Immature natural killer cell (primary cell): Measurements from ENCODE around the gene IQSEC2. TPM values are rescaled to one million over a fixed set of nuclear protein-coding genes. Genes with fewer than 3 reads are reported as not detected.
A peak's percentile ranks its signal among the peaks of the same experiment; 100 is the strongest.

Experiments
- DNase-seq, 3 donors: peaks; one replicate each; pipeline ENCODE4 v3.0.0; 2022; ENCODE audit warnings: mixed read lengths in 1 of 3
- H3K27ac Mint-ChIP-seq, 6 donors: one replicate each; pipeline ENCODE4 v1.8.0; 2020; ENCODE audit warnings: mixed read lengths in 6 of 6, mild to moderate bottlenecking in 5 of 6, inconsistent platforms in 4 of 6, moderate library complexity in 3 of 6
- H3K27me3 Mint-ChIP-seq, 3 donors: one replicate each; pipeline ENCODE4 v1.8.0; 2020 to 2021; ENCODE audit warnings: low read depth in 3 of 3, mild to moderate bottlenecking in 3 of 3, mixed read lengths in 3 of 3, moderate library complexity in 3 of 3, inconsistent platforms in 1 of 3
- H3K36me3 Mint-ChIP-seq, 3 donors: one replicate each; pipeline ENCODE4 v1.8.0; 2020; ENCODE audit warnings: mixed read lengths in 3 of 3, inconsistent platforms in 2 of 3, mild to moderate bottlenecking in 2 of 3
- H3K4me1 Mint-ChIP-seq, 2 donors: one replicate each; pipeline ENCODE4 v1.8.0; 2020; ENCODE audit warnings: inconsistent platforms in 2 of 2, mild to moderate bottlenecking in 2 of 2, mixed read lengths in 2 of 2, moderate library complexity in 1 of 2
- H3K4me3 Mint-ChIP-seq, 5 donors: one replicate each; pipeline ENCODE4 v1.8.0; 2020; ENCODE audit warnings: mild to moderate bottlenecking in 5 of 5, mixed read lengths in 5 of 5, inconsistent platforms in 3 of 5, moderate library complexity in 3 of 5
- H3K9me3 Mint-ChIP-seq, 6 donors: one replicate each; pipeline ENCODE4 v1.8.0; 2020; ENCODE audit warnings: mild to moderate bottlenecking in 6 of 6, mixed read lengths in 6 of 6, inconsistent platforms in 4 of 6, moderate library complexity in 3 of 6
- polyA plus RNA-seq, 3 donors: library from polyadenylated mRNA; unstranded; fragments of 300-500 nt; fragmentation: Illumina TruSeq; gene quantifications; one replicate each; pipeline ENCODE4 v1.2.3, GENCODE V29; 2021

The IQSEC2 gene
- polyA plus RNA-seq, 3 donors from 2014 or later: 0.08 to 1.7 (median 0.21) TPM

- H3K27ac Mint-ChIP-seq: no peak overlapping the region
- no peaks in the 10 kb centered on the region for H3K4me1 Mint-ChIP-seq
- DNase-seq: no peak
- no peaks in the 10 kb centered on the region for H3K36me3 Mint-ChIP-seq
- H3K27me3 Mint-ChIP-seq: peaks cover 0 to 5% (median 2%) of the 10 kb centered on the region in 3 donors
- H3K9me3 Mint-ChIP-seq: no peaks in the 10 kb centered on the region
- no peak overlapping the region for H3K4me3 Mint-ChIP-seq
Measured at GRCh38 chrX:53269536-53270107, 11.8 kb downstream of the IQSEC2 start.

- no peaks in the 10 kb centered on the region for H3K9me3 Mint-ChIP-seq
- H3K27me3 Mint-ChIP-seq: peaks cover 0 to 5% (median 0%) of the 10 kb centered on the region in 3 donors
- H3K27ac Mint-ChIP-seq: no peak overlapping the region
- H3K4me3 Mint-ChIP-seq: no peak overlapping the region
- DNase-seq: no peak
- H3K4me1 Mint-ChIP-seq: peaks cover 11 to 14% of the 10 kb centered on the region in 2 donors
- H3K36me3 Mint-ChIP-seq: no peaks in the 10 kb centered on the region
Measured at GRCh38 chrX:53268173-53268572, 13.2 kb downstream of the IQSEC2 start.

GRCh38 chrX:53266914-53267313 is 14.5 kb downstream of the IQSEC2 start:
- Mint-ChIP-seq H3K4me3 (no peak overlapping the region), H3K27ac (no peak overlapping the region), H3K36me3 (no peaks in the 10 kb centered on the region), H3K27me3 (peaks cover 2 to 8% (median 4%) of the 10 kb centered on the region in 3 donors), H3K4me1 (peaks cover 24% of the 10 kb centered on the region in 2 donors), H3K9me3 (no peaks in the 10 kb centered on the region)
- DNase-seq: no peak

- Mint-ChIP-seq H3K4me1 (peaks cover 31% of the 10 kb centered on the region in 2 donors), H3K27ac (no peak overlapping the region), H3K27me3 (peaks cover 2 to 8% (median 5%) of the 10 kb centered on the region in 3 donors), H3K4me3 (no peak overlapping the region), H3K9me3 (no peaks in the 10 kb centered on the region), H3K36me3 (no peaks in the 10 kb centered on the region)
- no peak for DNase-seq
Measured at GRCh38 chrX:53265771-53266574, 15.4 kb downstream of the IQSEC2 start.

- peaks cover 2 to 10% (median 5%) of the 10 kb centered on the region in 3 donors for H3K27me3 Mint-ChIP-seq
- no peak overlapping the region for H3K27ac Mint-ChIP-seq
- H3K36me3 Mint-ChIP-seq: no peaks in the 10 kb centered on the region
- H3K4me3 Mint-ChIP-seq: peak overlapping the region in 1 of 5 donors; percentile 30
- H3K4me1 Mint-ChIP-seq: peaks cover 31% of the 10 kb centered on the region in 2 donors
- peak in 1 of 3 donors; percentile 14 for DNase-seq
- no peaks in the 10 kb centered on the region for H3K9me3 Mint-ChIP-seq
Measured at GRCh38 chrX:53263597-53264094, 17.7 kb downstream of the IQSEC2 start.

GRCh38 chrX:53262918-53263394 is 18.4 kb downstream of the IQSEC2 start:
- no peaks in the 10 kb centered on the region for H3K9me3 Mint-ChIP-seq

GRCh38 chrX:53262189-53262917 is 19.0 kb downstream of the IQSEC2 start:
- DNase-seq: no peak
- Mint-ChIP-seq H3K4me3 (peak overlapping the region in 4 of 5 donors; percentile 30 to 53 (median 39)), H3K27ac (no peak overlapping the region), H3K36me3 (no peaks in the 10 kb centered on the region), H3K4me1 (peaks cover 31% of the 10 kb centered on the region in 2 donors), H3K9me3 (no peaks in the 10 kb centered on the region), H3K27me3 (peaks cover 2 to 12% (median 5%) of the 10 kb centered on the region in 3 donors)

More at GRCh38 chrX:53262918-53263394, 18.4 kb downstream of the IQSEC2 start:
- DNase-seq: peak in 1 of 3 donors; percentile 13
- H3K36me3 Mint-ChIP-seq: no peaks in the 10 kb centered on the region
- H3K4me3 Mint-ChIP-seq: peak overlapping the region in 4 of 5 donors; percentile 9 to 53 (median 33)
- H3K4me1 Mint-ChIP-seq: peaks cover 31% of the 10 kb centered on the region in 2 donors
- no peak overlapping the region for H3K27ac Mint-ChIP-seq
- peaks cover 2 to 10% (median 5%) of the 10 kb centered on the region in 3 donors for H3K27me3 Mint-ChIP-seq

GRCh38 chrX:53261355-53261972 is 19.9 kb downstream of the IQSEC2 start:
- H3K4me3 Mint-ChIP-seq: no peak overlapping the region

GRCh38 chrX:53260836-53261235 is 20.5 kb downstream of the IQSEC2 start:
- H3K27ac Mint-ChIP-seq: no peak overlapping the region
- H3K4me1 Mint-ChIP-seq: peaks cover 31% of the 10 kb centered on the region in 2 donors
- no peak overlapping the region for H3K4me3 Mint-ChIP-seq
- H3K36me3 Mint-ChIP-seq: no peaks in the 10 kb centered on the region
- no peaks in the 10 kb centered on the region for H3K9me3 Mint-ChIP-seq
- H3K27me3 Mint-ChIP-seq: peaks cover 2 to 13% (median 5%) of the 10 kb centered on the region in 3 donors
- no peak for DNase-seq

More at GRCh38 chrX:53261355-53261972, 19.9 kb downstream of the IQSEC2 start:
- H3K4me1 Mint-ChIP-seq: peaks cover 31% of the 10 kb centered on the region in 2 donors
- no peaks in the 10 kb centered on the region for H3K9me3 Mint-ChIP-seq
- H3K36me3 Mint-ChIP-seq: no peaks in the 10 kb centered on the region
- H3K27ac Mint-ChIP-seq: peak overlapping the region in 1 of 6 donors; percentile 8
- DNase-seq: no peak
- peaks cover 2 to 13% (median 5%) of the 10 kb centered on the region in 3 donors for H3K27me3 Mint-ChIP-seq

GRCh38 chrX:53257670-53258423 is 23.5 kb downstream of the IQSEC2 start:
- Mint-ChIP-seq H3K36me3 (no peaks in the 10 kb centered on the region), H3K4me1 (peaks cover 14 to 17% of the 10 kb centered on the region in 2 donors)

GRCh38 chrX:53257166-53257565 is 24.2 kb downstream of the IQSEC2 start:
- peaks cover 0 to 9% (median 5%) of the 10 kb centered on the region in 3 donors for H3K27me3 Mint-ChIP-seq
- H3K4me1 Mint-ChIP-seq: peaks cover 10% of the 10 kb centered on the region in 2 donors
- DNase-seq: no peak
- no peaks in the 10 kb centered on the region for H3K36me3 Mint-ChIP-seq
- no peak overlapping the region for H3K4me3 Mint-ChIP-seq
- no peaks in the 10 kb centered on the region for H3K9me3 Mint-ChIP-seq
- no peak overlapping the region for H3K27ac Mint-ChIP-seq

More at GRCh38 chrX:53257670-53258423, 23.5 kb downstream of the IQSEC2 start:
- no peaks in the 10 kb centered on the region for H3K9me3 Mint-ChIP-seq
- no peak overlapping the region for H3K27ac Mint-ChIP-seq
- no peak overlapping the region for H3K4me3 Mint-ChIP-seq
- DNase-seq: no peak
- peaks cover 0 to 12% (median 7%) of the 10 kb centered on the region in 3 donors for H3K27me3 Mint-ChIP-seq

- no peak overlapping the region for H3K4me3 Mint-ChIP-seq
- H3K9me3 Mint-ChIP-seq: no peaks in the 10 kb centered on the region
- no peak overlapping the region for H3K27ac Mint-ChIP-seq
- DNase-seq: no peak
- H3K4me1 Mint-ChIP-seq: peaks cover 3 to 4% of the 10 kb centered on the region in 2 donors
- peaks cover 0 to 9% (median 2%) of the 10 kb centered on the region in 3 donors for H3K27me3 Mint-ChIP-seq
- H3K36me3 Mint-ChIP-seq: no peaks in the 10 kb centered on the region
Measured at GRCh38 chrX:53256446-53257041, 24.8 kb downstream of the IQSEC2 start.
